Tibial nerve (tissue), 4 donors: ENCODE measurements around the gene NARS2.
"Not testable (repeated sequence)": the region's sequence is repeated elsewhere in the genome, so short reads cannot be mapped to it uniquely, and the experiment has no call there.

Experiments
- CTCF ChIP-seq, 5 experiments: fragments of 200-600 bp in 3 of 5; fragments of 450-650 bp in 2 of 5; sonication (generic) in 3 of 5; IDR thresholded peaks; one replicate each; pipeline ENCODE4 v1.5.1; 2016 to 2019; ENCODE audit warnings: antibody characterized with exemption in 5 of 5, mild to moderate bottlenecking in 3 of 5, moderate library complexity in 2 of 5
- EP300 ChIP-seq, 2 donors: sonication (generic); formaldehyde crosslinking; IDR thresholded peaks; one replicate each; pipeline ENCODE4 v1.6.1; 2017; ENCODE audit warnings: antibody characterized with exemption in 2 of 2, mild to moderate bottlenecking in 1 of 2
- POLR2A ChIP-seq, 2 donors: fragments of 450-650 bp; IDR thresholded peaks; one replicate each; pipeline ENCODE4 v1.6.1; 2017; ENCODE audit warnings: antibody characterized with exemption in 2 of 2, mild to moderate bottlenecking in 2 of 2, moderate library complexity in 2 of 2

- TF ChIP-seq CTCF, POLR2A, EP300 (IDR thresholded peaks at IDR 0.05): not testable (repeated sequence)
Observed at GRCh38 chr11:78552139-78552538, 22.5 kb downstream of the NARS2 start.
